Astrocyte (in vitro differentiated cells and primary cell): ENCODE results near the gene DNASE1L3. TPM values are rescaled to one million over a fixed set of nuclear protein-coding genes. Genes with fewer than 3 reads are reported as not detected.
"Not testable (repeated sequence)": the region's sequence is repeated elsewhere in the genome, so short reads cannot be mapped to it uniquely, and the experiment has no call there.

Source experiments
- DNase-seq: peaks from one replicate; pipeline ENCODE4 v3.0.0-alpha.2; 2010; ENCODE audit warnings: low read depth
- FAIRE-seq: peaks from 2 replicates; lab custom pipeline; 2011; peaks lifted over from hg19 to GRCh38; lab: Jason Lieb, UNC
- H2AFZ ChIP-seq: 2 replicates; pipeline ENCODE4 v1.6.0; 2012; ENCODE audit warnings: low read depth, low read length, inconsistent platforms
- H3K27ac ChIP-seq: 2 replicates; pipeline ENCODE4 v1.5.1; 2011; ENCODE audit warnings: low read depth, low read length, inconsistent platforms
- H3K27me3 ChIP-seq: 2 replicates; pipeline ENCODE4 v1.6.0; 2011; ENCODE audit warnings: low read length, inconsistent platforms; ENCODE audit not compliant: insufficient read depth
- H3K36me3 ChIP-seq: 2 replicates; pipeline ENCODE4 v1.5.1; 2011; ENCODE audit warnings: low read length, inconsistent platforms; ENCODE audit not compliant: insufficient read depth
- H3K4me1 ChIP-seq: 2 replicates; pipeline ENCODE4 v1.5.1; 2011; ENCODE audit warnings: low read length, inconsistent platforms; ENCODE audit not compliant: insufficient read depth
- H3K4me2 ChIP-seq: 2 replicates; pipeline ENCODE4 v1.6.0; 2012; ENCODE audit warnings: low read length, inconsistent platforms
- H3K4me3 ChIP-seq: 2 replicates; pipeline ENCODE4 v1.5.1; 2011; ENCODE audit warnings: low read depth, mild to moderate bottlenecking, low read length, inconsistent platforms; ENCODE audit not compliant: insufficient read depth
- H3K79me2 ChIP-seq: 2 replicates; pipeline ENCODE4 v1.6.0; 2012; ENCODE audit warnings: mild to moderate bottlenecking, low read length, inconsistent platforms; ENCODE audit not compliant: insufficient read depth
- H3K9ac ChIP-seq: 2 replicates; pipeline ENCODE4 v1.6.0; 2012; ENCODE audit warnings: mild to moderate bottlenecking, low read length, inconsistent platforms
- H3K9me3 ChIP-seq: 2 replicates; pipeline ENCODE4 v1.5.1; 2012; ENCODE audit warnings: low read depth, mild to moderate bottlenecking, low read length, inconsistent platforms; ENCODE audit not compliant: insufficient read depth
- H4K20me1 ChIP-seq: 2 replicates; pipeline ENCODE4 v1.6.0; 2012; ENCODE audit warnings: low read length, inconsistent platforms; ENCODE audit not compliant: insufficient read depth
- H3K27ac Mint-ChIP-seq: one replicate; pipeline ENCODE4 v1.8.0; 2021; ENCODE audit warnings: mild to moderate bottlenecking, mixed read lengths; ENCODE audit not compliant: unreplicated experiment
- H3K27me3 Mint-ChIP-seq: one replicate; pipeline ENCODE4 v1.8.0; 2021; ENCODE audit warnings: low read depth, mixed read lengths; ENCODE audit not compliant: unreplicated experiment
- H3K36me3 Mint-ChIP-seq: one replicate; pipeline ENCODE4 v1.8.0; 2021; ENCODE audit warnings: low read depth, mixed read lengths; ENCODE audit not compliant: unreplicated experiment
- H3K4me1 Mint-ChIP-seq: one replicate; pipeline ENCODE4 v1.8.0; 2021; ENCODE audit warnings: low read depth, mixed read lengths; ENCODE audit not compliant: unreplicated experiment
- H3K4me3 Mint-ChIP-seq: one replicate; pipeline ENCODE4 v1.8.0; 2021; ENCODE audit warnings: mild to moderate bottlenecking, moderate library complexity, mixed read lengths; ENCODE audit not compliant: unreplicated experiment
- H3K9me3 Mint-ChIP-seq: one replicate; pipeline ENCODE4 v1.8.0; 2021; ENCODE audit warnings: mild to moderate bottlenecking, mixed read lengths; ENCODE audit not compliant: unreplicated experiment
- EZH2 ChIP-seq: IDR thresholded peaks from 2 replicates; pipeline ENCODE4 v1.6.1; 2012; ENCODE audit warnings: mild to moderate bottlenecking, low read length, inconsistent platforms; ENCODE audit not compliant: insufficient read depth
- total RNA-seq: library from RNA; stranded (reverse); gene quantifications from 2 replicates; pipeline ENCODE4 v1.2.1, GENCODE V29; 2021
- TF ChIP-seq, protein P1 (sequence below): IDR thresholded peaks from 2 replicates; pipeline ENCODE4 v1.5.1; 2011; ENCODE audit warnings: low read depth, mild to moderate bottlenecking, inconsistent platforms, low read length, moderate library complexity; ENCODE audit not compliant: insufficient read depth

The DNASE1L3 gene
- total RNA-seq, 1 donor from 2014 or later, result not detected

DNA sequence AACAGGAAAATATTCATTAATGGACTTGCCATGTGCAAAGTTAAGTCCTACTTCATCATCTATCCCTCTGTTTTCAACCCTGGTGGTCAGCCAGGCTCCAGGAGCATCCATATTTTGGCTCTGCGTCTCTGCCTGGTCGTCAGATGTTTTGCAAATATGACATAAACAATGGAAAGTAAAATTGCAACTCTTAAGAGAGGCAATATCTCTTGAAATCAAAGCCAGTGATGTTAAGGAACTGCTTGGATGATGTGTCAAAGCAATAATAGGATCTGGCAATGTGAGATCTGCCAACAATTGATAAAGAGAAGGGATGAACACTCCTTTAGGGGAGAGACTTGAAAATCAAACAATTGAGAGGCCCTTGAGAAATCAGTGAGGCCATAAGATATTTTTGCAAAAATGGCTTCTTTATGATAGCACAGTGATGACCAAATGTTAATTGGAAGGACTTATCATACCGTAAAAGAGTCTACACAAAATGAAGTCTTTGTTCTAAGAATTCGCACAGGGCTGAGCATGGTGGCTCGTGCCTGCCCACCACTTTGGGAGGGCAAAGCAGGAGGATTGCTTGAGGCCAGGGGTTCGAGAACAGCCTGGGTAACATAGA, 33.3 kb upstream of the DNASE1L3 start:
- Mint-ChIP-seq H3K36me3 (no peaks in the 10 kb centered on the region), H3K27ac (no peak overlapping the region), H3K9me3 (no peaks in the 10 kb centered on the region), H3K4me3 (no peak overlapping the region), H3K27me3 (peaks cover 18% of the 10 kb centered on the region), H3K4me1 (no peaks in the 10 kb centered on the region)
- Histone ChIP-seq H4K20me1 (peaks cover 7% of the 10 kb centered on the region), H3K27ac (no peak overlapping the region), H3K9ac (no peak overlapping the region), H3K4me2 (no peak overlapping the region), H3K4me1 (no peaks in the 10 kb centered on the region), H3K4me3 (no peak overlapping the region), H3K27me3 (no peaks in the 10 kb centered on the region), H3K79me2 (no peaks in the 10 kb centered on the region), H3K36me3 (no peaks in the 10 kb centered on the region), H3K9me3 (no peaks in the 10 kb centered on the region), H2AFZ (no peak overlapping the region)
- TF ChIP-seq EZH2, result no peak
- TF ChIP-seq, protein P1, sequence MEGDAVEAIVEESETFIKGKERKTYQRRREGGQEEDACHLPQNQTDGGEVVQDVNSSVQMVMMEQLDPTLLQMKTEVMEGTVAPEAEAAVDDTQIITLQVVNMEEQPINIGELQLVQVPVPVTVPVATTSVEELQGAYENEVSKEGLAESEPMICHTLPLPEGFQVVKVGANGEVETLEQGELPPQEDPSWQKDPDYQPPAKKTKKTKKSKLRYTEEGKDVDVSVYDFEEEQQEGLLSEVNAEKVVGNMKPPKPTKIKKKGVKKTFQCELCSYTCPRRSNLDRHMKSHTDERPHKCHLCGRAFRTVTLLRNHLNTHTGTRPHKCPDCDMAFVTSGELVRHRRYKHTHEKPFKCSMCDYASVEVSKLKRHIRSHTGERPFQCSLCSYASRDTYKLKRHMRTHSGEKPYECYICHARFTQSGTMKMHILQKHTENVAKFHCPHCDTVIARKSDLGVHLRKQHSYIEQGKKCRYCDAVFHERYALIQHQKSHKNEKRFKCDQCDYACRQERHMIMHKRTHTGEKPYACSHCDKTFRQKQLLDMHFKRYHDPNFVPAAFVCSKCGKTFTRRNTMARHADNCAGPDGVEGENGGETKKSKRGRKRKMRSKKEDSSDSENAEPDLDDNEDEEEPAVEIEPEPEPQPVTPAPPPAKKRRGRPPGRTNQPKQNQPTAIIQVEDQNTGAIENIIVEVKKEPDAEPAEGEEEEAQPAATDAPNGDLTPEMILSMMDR, result no peak
- FAIRE-seq, result no peak
- no peak for DNase-seq

- H3K9me3 Mint-ChIP-seq, DNase-seq, H2AFZ ChIP-seq, H3K36me3 Mint-ChIP-seq, H3K4me2 ChIP-seq, H3K4me1 Mint-ChIP-seq, H3K9ac ChIP-seq, H3K4me3 Mint-ChIP-seq, H3K9me3 ChIP-seq, H3K4me1 ChIP-seq, H3K27me3 ChIP-seq, H3K36me3 ChIP-seq, FAIRE-seq, H3K27ac Mint-ChIP-seq, H3K4me3 ChIP-seq, H3K79me2 ChIP-seq, H3K27ac ChIP-seq: not testable (repeated sequence)
- peaks cover 12% of the 10 kb centered on the region for H4K20me1 ChIP-seq
- peaks cover 22% of the 10 kb centered on the region for H3K27me3 Mint-ChIP-seq
Observed at GRCh38 chr3:58242860-58243259, 32.1 kb upstream of the DNASE1L3 start.

- Histone ChIP-seq H3K9ac (no peak overlapping the region), H3K79me2 (no peaks in the 10 kb centered on the region), H2AFZ (no peak overlapping the region), H3K36me3 (no peaks in the 10 kb centered on the region), H3K27me3 (no peaks in the 10 kb centered on the region), H4K20me1 (peaks cover 12% of the 10 kb centered on the region), H3K4me3 (no peak overlapping the region), H3K4me2 (no peak overlapping the region), H3K4me1 (peaks cover 4% of the 10 kb centered on the region), H3K27ac (no peak overlapping the region), H3K9me3 (no peaks in the 10 kb centered on the region)
- no peak overlapping the region for H3K27ac Mint-ChIP-seq
- H3K36me3 Mint-ChIP-seq, result no peaks in the 10 kb centered on the region
- FAIRE-seq (no peak), DNase-seq (no peak)
- peaks cover 22% of the 10 kb centered on the region for H3K27me3 Mint-ChIP-seq
- no peak overlapping the region for H3K4me3 Mint-ChIP-seq
- TF ChIP-seq, protein P1, result no peak
- TF ChIP-seq EZH2, result no peak
- no peaks in the 10 kb centered on the region for H3K4me1 Mint-ChIP-seq
- no peaks in the 10 kb centered on the region for H3K9me3 Mint-ChIP-seq
Observed at GRCh38 chr3:58242340-58242739, 31.6 kb upstream of the DNASE1L3 start.
